ENCODE data around the gene NOL4L.

GRCh38 chr20:32516583-32517517 is 68.3 kb downstream of the NOL4L start:
- no peak for TF ChIP-seq CTCF (optimal IDR thresholded peaks at IDR 0.05 in 1 of 3, IDR thresholded peaks at IDR 0.05 in 1 of 3, conservative IDR thresholded peaks at IDR 0.05 in 1 of 3; ENCODE audit: extremely low read depth in 1 of 3, insufficient read depth in 2 of 3, low read length in 3 of 3)
- TF ChIP-seq EZH2 (IDR thresholded peaks at IDR 0.05; ENCODE audit: low read length), result no peak

Measured in keratinocyte (primary cell).